Measurements from ENCODE around the gene SLTM.

DNA sequence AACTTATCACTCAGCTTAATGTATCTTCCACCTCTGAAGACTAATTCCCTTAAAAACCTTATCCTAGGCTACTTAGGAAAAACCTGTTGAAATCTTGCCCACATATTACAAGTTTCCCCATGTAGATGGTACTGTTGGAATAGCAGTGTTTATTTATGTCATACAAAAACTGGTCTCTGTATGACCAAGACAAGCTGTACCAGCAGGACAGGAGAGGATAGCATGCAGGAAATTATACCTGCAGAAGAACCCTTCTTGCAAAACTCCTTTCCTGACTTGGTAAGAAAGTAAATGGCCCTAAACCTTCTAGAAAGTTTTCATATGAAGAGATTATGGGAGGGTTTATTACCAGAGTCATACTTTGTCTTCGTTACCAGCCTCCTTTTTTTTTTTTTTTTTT lies 28.7 kb upstream of the SLTM start:
- TF ChIP-seq, protein P1, sequence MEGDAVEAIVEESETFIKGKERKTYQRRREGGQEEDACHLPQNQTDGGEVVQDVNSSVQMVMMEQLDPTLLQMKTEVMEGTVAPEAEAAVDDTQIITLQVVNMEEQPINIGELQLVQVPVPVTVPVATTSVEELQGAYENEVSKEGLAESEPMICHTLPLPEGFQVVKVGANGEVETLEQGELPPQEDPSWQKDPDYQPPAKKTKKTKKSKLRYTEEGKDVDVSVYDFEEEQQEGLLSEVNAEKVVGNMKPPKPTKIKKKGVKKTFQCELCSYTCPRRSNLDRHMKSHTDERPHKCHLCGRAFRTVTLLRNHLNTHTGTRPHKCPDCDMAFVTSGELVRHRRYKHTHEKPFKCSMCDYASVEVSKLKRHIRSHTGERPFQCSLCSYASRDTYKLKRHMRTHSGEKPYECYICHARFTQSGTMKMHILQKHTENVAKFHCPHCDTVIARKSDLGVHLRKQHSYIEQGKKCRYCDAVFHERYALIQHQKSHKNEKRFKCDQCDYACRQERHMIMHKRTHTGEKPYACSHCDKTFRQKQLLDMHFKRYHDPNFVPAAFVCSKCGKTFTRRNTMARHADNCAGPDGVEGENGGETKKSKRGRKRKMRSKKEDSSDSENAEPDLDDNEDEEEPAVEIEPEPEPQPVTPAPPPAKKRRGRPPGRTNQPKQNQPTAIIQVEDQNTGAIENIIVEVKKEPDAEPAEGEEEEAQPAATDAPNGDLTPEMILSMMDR (IDR thresholded peaks at IDR 0.05; ENCODE audit: low read depth, low read length): no peak
- TF ChIP-seq EZH2phosphoT487 (IDR thresholded peaks at IDR 0.05; ENCODE audit: low read depth): no peak
